Fibroblast of villous mesenchyme (primary cell): Measurements from ENCODE around the gene CSH2. TPM values are rescaled to one million over a fixed set of nuclear protein-coding genes. Genes with fewer than 3 reads are reported as not detected.
"Not testable (repeated sequence)": the region's sequence is repeated elsewhere in the genome, so short reads cannot be mapped to it uniquely, and the experiment has no call there.

ENCODE experiments used
- DNase-seq: peaks from one replicate; pipeline ENCODE4 v3.0.0-alpha.2; 2010; ENCODE audit warnings: low read depth
- H3K4me3 ChIP-seq: 2 replicates; pipeline ENCODE4 v1.5.1; 2011; ENCODE audit warnings: low read depth, mild to moderate bottlenecking, low read length
- CTCF ChIP-seq: IDR thresholded peaks from 2 replicates; pipeline ENCODE4 v1.5.1; 2012; ENCODE audit warnings: low read depth, mild to moderate bottlenecking, low read length; ENCODE audit not compliant: insufficient read depth
- total RNA-seq: library from RNA; depleted of rRNA; stranded (reverse); fragments of >200 nt; gene quantifications from 2 replicates; pipeline ENCODE4 v1.2.3, GENCODE V29; 2012

CSH2 gene
- total RNA-seq, 1 donor = not detected

GRCh38 chr17:63914471-63914870 lies 41.0 kb upstream of the CSH2 start:
- DNase-seq = no peak
- no peak overlapping the region for H3K4me3 ChIP-seq
- no peak for TF ChIP-seq CTCF

- DNase-seq = no peak
- no peak overlapping the region for H3K4me3 ChIP-seq
- peak; percentile 64 for TF ChIP-seq CTCF
Measured at GRCh38 chr17:63911657-63912100, 38.2 kb upstream of the CSH2 start.

GRCh38 chr17:63911041-63911635 lies 37.7 kb upstream of the CSH2 start, which contains the start of gene CSHL1:
TSS of gene CSHL1 (minus strand) at chr17:63911258. CDS start at chr17:63911196, 62 bp downstream.
- H3K4me3 ChIP-seq = no peak within 1 kb of the TSS
- no peak for DNase-seq
- no peak for TF ChIP-seq CTCF

- no peak for TF ChIP-seq CTCF
- no peak overlapping the region for H3K4me3 ChIP-seq
- DNase-seq = no peak
Measured at GRCh38 chr17:63910096-63910495, 36.6 kb upstream of the CSH2 start.

- DNase-seq = not testable (repeated sequence)
Measured at GRCh38 chr17:63909586-63909985, 36.1 kb upstream of the CSH2 start.

GRCh38 chr17:63907161-63907778 lies 33.8 kb upstream of the CSH2 start:
- peak; percentile 31 for TF ChIP-seq CTCF
- not testable (repeated sequence) for H3K4me3 ChIP-seq
- DNase-seq = peak; percentile 13

More at GRCh38 chr17:63909586-63909985, 36.1 kb upstream of the CSH2 start:
- H3K4me3 ChIP-seq = not testable (repeated sequence)

- not testable (repeated sequence) for DNase-seq, H3K4me3 ChIP-seq
Measured at GRCh38 chr17:63904796-63905195, 31.3 kb upstream of the CSH2 start.

GRCh38 chr17:63903787-63904201 lies 30.3 kb upstream of the CSH2 start:
- DNase-seq, H3K4me3 ChIP-seq: not testable (repeated sequence)
- TF ChIP-seq CTCF = peak; percentile 30

- H3K4me3 ChIP-seq, DNase-seq: not testable (repeated sequence)
Measured at GRCh38 chr17:63901971-63902370, 28.5 kb upstream of the CSH2 start.

GRCh38 chr17:63898899-63899798 lies 25.7 kb upstream of the CSH2 start:
- DNase-seq, H3K4me3 ChIP-seq: not testable (repeated sequence)
